Uterus (tissue), 2 donors: ENCODE results near the gene MAPRE2.

Experiments
- CTCF ChIP-seq, 4 experiments: fragments of 200-600 bp in 2 of 4; fragments of 450-650 bp in 2 of 4; sonication (generic) in 2 of 4; IDR thresholded peaks; one replicate each; pipeline ENCODE4 v1.5.1; 2016 to 2019; ENCODE audit warnings: antibody characterized with exemption in 4 of 4, mild to moderate bottlenecking in 2 of 4, moderate library complexity in 1 of 4
- POLR2A ChIP-seq, 2 donors: fragments of 450-650 bp; IDR thresholded peaks; one replicate each; pipeline ENCODE4 v1.6.1; 2016; ENCODE audit warnings: antibody characterized with exemption in 2 of 2, mild to moderate bottlenecking in 1 of 2, moderate library complexity in 1 of 2

- TF ChIP-seq CTCF (IDR thresholded peaks at IDR 0.05), result no peak
- no peak for TF ChIP-seq POLR2A (IDR thresholded peaks at IDR 0.05)
Observed at GRCh38 chr18:35153609-35154272, 112.5 kb downstream of the MAPRE2 start.
